Neural cell (in vitro differentiated cells): ENCODE measurements around the gene XRCC6.

Experiments
- CTCF ChIP-seq: fragments of 450-650 bp; IDR thresholded peaks from 2 replicates; pipeline ENCODE4 v1.5.1; 2014; ENCODE audit warnings: antibody characterized with exemption, mild to moderate bottlenecking, moderate library complexity; ENCODE audit not compliant: poor library complexity, severe bottlenecking
- EP300 ChIP-seq: fragments of 450-650 bp; conservative IDR thresholded peaks from 2 replicates; pipeline ENCODE4 v1.6.1; 2014; ENCODE audit warnings: antibody characterized with exemption, mild to moderate bottlenecking, moderate library complexity; ENCODE audit not compliant: poor library complexity, severe bottlenecking
- EZH2 ChIP-seq: fragments of 200-600, 300-800 bp; shearing (Covaris generic), sonication (generic); IDR thresholded peaks from 2 replicates; pipeline ENCODE4 v1.6.1; 2014; ENCODE audit warnings: antibody characterized with exemption, low read length, borderline replicate concordance, mild to moderate bottlenecking; ENCODE audit not compliant: insufficient read depth, poor library complexity, severe bottlenecking
- POLR2AphosphoS5 ChIP-seq: IDR thresholded peaks from 2 replicates; pipeline ENCODE4 v1.6.1; 2012
- TAF1 ChIP-seq: IDR thresholded peaks from 2 replicates; pipeline ENCODE4 v1.6.1; 2012; ENCODE audit warnings: low read depth
- TF ChIP-seq, protein P1 (sequence below): IDR thresholded peaks from 2 replicates; pipeline ENCODE4 v1.6.1; 2012; ENCODE audit warnings: borderline replicate concordance

DNA sequence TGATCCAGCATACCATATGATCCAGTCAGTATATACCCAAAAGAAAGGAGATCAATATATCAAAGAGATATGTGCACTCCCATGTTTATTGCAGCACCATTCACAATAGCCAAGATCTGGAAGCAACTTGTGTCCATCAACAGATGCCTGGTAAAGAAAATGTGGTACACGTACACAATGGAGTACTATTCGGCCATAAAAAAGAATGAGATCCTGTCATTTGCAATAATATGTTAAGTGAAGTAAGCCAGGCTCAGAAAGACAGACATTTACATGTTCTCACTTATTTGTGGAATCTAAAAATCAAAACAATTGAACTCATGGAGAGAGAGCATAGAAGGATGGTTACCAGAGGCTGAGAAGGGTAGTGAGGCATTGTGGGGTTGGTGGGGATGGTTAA is 40.6 kb downstream of the XRCC6 start:
- TF ChIP-seq TAF1 (no peak), EP300 (no peak), POLR2AphosphoS5 (no peak), CTCF (no peak), EZH2 (no peak)
- TF ChIP-seq, protein P1, sequence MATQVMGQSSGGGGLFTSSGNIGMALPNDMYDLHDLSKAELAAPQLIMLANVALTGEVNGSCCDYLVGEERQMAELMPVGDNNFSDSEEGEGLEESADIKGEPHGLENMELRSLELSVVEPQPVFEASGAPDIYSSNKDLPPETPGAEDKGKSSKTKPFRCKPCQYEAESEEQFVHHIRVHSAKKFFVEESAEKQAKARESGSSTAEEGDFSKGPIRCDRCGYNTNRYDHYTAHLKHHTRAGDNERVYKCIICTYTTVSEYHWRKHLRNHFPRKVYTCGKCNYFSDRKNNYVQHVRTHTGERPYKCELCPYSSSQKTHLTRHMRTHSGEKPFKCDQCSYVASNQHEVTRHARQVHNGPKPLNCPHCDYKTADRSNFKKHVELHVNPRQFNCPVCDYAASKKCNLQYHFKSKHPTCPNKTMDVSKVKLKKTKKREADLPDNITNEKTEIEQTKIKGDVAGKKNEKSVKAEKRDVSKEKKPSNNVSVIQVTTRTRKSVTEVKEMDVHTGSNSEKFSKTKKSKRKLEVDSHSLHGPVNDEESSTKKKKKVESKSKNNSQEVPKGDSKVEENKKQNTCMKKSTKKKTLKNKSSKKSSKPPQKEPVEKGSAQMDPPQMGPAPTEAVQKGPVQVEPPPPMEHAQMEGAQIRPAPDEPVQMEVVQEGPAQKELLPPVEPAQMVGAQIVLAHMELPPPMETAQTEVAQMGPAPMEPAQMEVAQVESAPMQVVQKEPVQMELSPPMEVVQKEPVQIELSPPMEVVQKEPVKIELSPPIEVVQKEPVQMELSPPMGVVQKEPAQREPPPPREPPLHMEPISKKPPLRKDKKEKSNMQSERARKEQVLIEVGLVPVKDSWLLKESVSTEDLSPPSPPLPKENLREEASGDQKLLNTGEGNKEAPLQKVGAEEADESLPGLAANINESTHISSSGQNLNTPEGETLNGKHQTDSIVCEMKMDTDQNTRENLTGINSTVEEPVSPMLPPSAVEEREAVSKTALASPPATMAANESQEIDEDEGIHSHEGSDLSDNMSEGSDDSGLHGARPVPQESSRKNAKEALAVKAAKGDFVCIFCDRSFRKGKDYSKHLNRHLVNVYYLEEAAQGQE = no peak
